MM.1S (cell line): ENCODE results near the gene CMTM8.

Experiments
- DNase-seq: peaks from one replicate; pipeline ENCODE4 v3.0.0-alpha.2; 2015
- H2AFZ ChIP-seq: fragments of 300-600 bp; sonication (generic); 2 replicates; pipeline ENCODE4 v1.6.0; 2016; ENCODE audit warnings: antibody characterized with exemption, low read length
- H3F3A ChIP-seq: fragments of 300-600 bp; sonication (generic); 2 replicates; pipeline ENCODE4 v1.6.1; 2016; ENCODE audit warnings: mild to moderate bottlenecking, antibody characterized with exemption, low read length, moderate library complexity, mixed read lengths; ENCODE audit not compliant: insufficient read depth
- H3K27ac ChIP-seq: fragments of 300-600 bp; sonication (generic); 2 replicates; pipeline ENCODE4 v1.5.1; 2016; ENCODE audit warnings: mild to moderate bottlenecking, low read length
- H3K27me3 ChIP-seq: fragments of 300-600 bp; sonication (generic); replicated peaks from 2 replicates; pipeline ENCODE4 v1.6.0; 2016; ENCODE audit warnings: low read length; ENCODE audit not compliant: insufficient read depth
- H3K36me3 ChIP-seq: fragments of 300-600 bp; sonication (generic); replicated peaks from 2 replicates; pipeline ENCODE4 v1.6.1; 2016; ENCODE audit warnings: mild to moderate bottlenecking, low read length, mixed read lengths; ENCODE audit not compliant: insufficient read depth
- H3K4me1 ChIP-seq: fragments of 300-600 bp; sonication (generic); 2 replicates; pipeline ENCODE4 v1.6.1; 2016; ENCODE audit warnings: low read length, mixed read lengths
- H3K4me2 ChIP-seq: fragments of 300-600 bp; sonication (generic); 2 replicates; pipeline ENCODE4 v1.6.0; 2016; ENCODE audit warnings: low read depth, low read length
- H3K4me3 ChIP-seq: fragments of 300-600 bp; sonication (generic); 2 replicates; pipeline ENCODE4 v1.5.1; 2016; ENCODE audit warnings: low read length, mixed read lengths
- H3K79me2 ChIP-seq: fragments of 300-600 bp; sonication (generic); 2 replicates; pipeline ENCODE4 v1.6.1; 2016; ENCODE audit warnings: mixed run types, low read length, mixed read lengths
- H3K9ac ChIP-seq: fragments of 300-600 bp; sonication (generic); 2 replicates; pipeline ENCODE4 v1.6.1; 2016; ENCODE audit warnings: low read length, mixed read lengths
- H3K9me2 ChIP-seq: fragments of 300-600 bp; sonication (generic); replicated peaks from 2 replicates; pipeline ENCODE4 v1.6.1; 2016; ENCODE audit warnings: mild to moderate bottlenecking, low read length, mixed read lengths; ENCODE audit not compliant: insufficient read depth
- H3K9me3 ChIP-seq: fragments of 300-600 bp; sonication (generic); replicated peaks from 2 replicates; pipeline ENCODE4 v1.6.1; 2016; ENCODE audit warnings: mild to moderate bottlenecking, low read length, mixed read lengths; ENCODE audit not compliant: insufficient read depth
- H4K20me1 ChIP-seq: fragments of 300-600 bp; sonication (generic); 2 replicates; pipeline ENCODE4 v1.6.1; 2016; ENCODE audit warnings: mild to moderate bottlenecking, low read length, moderate library complexity, mixed read lengths; ENCODE audit not compliant: insufficient read depth
- EZH2 ChIP-seq: fragments of 300-600 bp; sonication (generic); optimal IDR thresholded peaks from 2 replicates; pipeline ENCODE3; 2017; ENCODE audit warnings: low read depth, mild to moderate bottlenecking, antibody characterized with exemption, low read length, mixed read lengths
- EZH2phosphoT487 ChIP-seq: fragments of 300-600 bp; sonication (generic); IDR thresholded peaks from 2 replicates; pipeline ENCODE4 v1.6.1; 2018; ENCODE audit warnings: antibody characterized with exemption, low read length
- TF ChIP-seq, protein P1 (sequence below): fragments of 300-600 bp; sonication (generic); IDR thresholded peaks from 2 replicates; pipeline ENCODE4 v1.5.1; 2016; ENCODE audit warnings: antibody characterized with exemption, low read length, mixed read lengths

Gene CMTM8

GRCh38 chr3:32274306-32274705 lies 35.8 kb downstream of the CMTM8 start:
- DNase-seq, result no peak
- Histone ChIP-seq H3K9me2 (no peaks in the 10 kb centered on the region), H3K36me3 (no peaks in the 10 kb centered on the region), H3K4me3 (no peak overlapping the region), H3K9me3 (no peaks in the 10 kb centered on the region), H3K79me2 (no peaks in the 10 kb centered on the region), H3K4me1 (no peaks in the 10 kb centered on the region), H3K4me2 (no peak overlapping the region), H3K27ac (no peak overlapping the region), H3F3A (no peaks in the 10 kb centered on the region), H2AFZ (no peak overlapping the region), H3K27me3 (no peaks in the 10 kb centered on the region), H3K9ac (no peak overlapping the region), H4K20me1 (no peaks in the 10 kb centered on the region)
- TF ChIP-seq EZH2 (no peak), EZH2phosphoT487 (no peak)
- TF ChIP-seq, protein P1, sequence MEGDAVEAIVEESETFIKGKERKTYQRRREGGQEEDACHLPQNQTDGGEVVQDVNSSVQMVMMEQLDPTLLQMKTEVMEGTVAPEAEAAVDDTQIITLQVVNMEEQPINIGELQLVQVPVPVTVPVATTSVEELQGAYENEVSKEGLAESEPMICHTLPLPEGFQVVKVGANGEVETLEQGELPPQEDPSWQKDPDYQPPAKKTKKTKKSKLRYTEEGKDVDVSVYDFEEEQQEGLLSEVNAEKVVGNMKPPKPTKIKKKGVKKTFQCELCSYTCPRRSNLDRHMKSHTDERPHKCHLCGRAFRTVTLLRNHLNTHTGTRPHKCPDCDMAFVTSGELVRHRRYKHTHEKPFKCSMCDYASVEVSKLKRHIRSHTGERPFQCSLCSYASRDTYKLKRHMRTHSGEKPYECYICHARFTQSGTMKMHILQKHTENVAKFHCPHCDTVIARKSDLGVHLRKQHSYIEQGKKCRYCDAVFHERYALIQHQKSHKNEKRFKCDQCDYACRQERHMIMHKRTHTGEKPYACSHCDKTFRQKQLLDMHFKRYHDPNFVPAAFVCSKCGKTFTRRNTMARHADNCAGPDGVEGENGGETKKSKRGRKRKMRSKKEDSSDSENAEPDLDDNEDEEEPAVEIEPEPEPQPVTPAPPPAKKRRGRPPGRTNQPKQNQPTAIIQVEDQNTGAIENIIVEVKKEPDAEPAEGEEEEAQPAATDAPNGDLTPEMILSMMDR, result no peak

DNA sequence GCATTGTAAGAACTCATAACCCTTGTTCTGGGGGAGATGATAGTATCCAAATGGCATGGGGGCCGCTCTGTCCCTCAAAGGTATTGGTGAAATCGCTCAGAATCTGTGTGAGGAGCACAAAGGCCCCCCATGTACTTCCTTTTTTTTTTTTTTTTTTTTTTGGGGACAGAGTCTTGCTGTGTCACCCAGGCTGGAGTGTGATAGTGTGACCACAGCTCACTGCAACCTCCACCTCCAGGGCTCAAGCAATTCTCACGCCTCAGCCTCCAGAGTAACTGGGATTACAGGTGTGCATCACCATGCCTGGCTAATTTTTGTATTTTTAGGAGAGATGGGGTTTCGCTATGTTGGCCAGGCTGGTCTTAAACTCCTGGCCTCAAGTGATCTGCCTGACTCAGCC lies 37.0 kb downstream of the CMTM8 start:
- Histone ChIP-seq H2AFZ (no peak overlapping the region), H3K4me1 (no peaks in the 10 kb centered on the region), H4K20me1 (no peaks in the 10 kb centered on the region), H3F3A (no peaks in the 10 kb centered on the region), H3K9me3 (no peaks in the 10 kb centered on the region), H3K9ac (no peak overlapping the region), H3K9me2 (no peaks in the 10 kb centered on the region), H3K4me2 (no peak overlapping the region), H3K27ac (no peak overlapping the region), H3K79me2 (no peaks in the 10 kb centered on the region), H3K27me3 (no peaks in the 10 kb centered on the region), H3K36me3 (no peaks in the 10 kb centered on the region), H3K4me3 (no peak overlapping the region)
- TF ChIP-seq, protein P1, result no peak
- TF ChIP-seq EZH2 (no peak), EZH2phosphoT487 (no peak)
- DNase-seq, result no peak

- Histone ChIP-seq H3K36me3 (no peaks in the 10 kb centered on the region), H3K4me2 (no peak overlapping the region), H3K79me2 (no peaks in the 10 kb centered on the region), H3K9ac (no peak overlapping the region), H3K9me3 (no peaks in the 10 kb centered on the region), H3K4me3 (no peak overlapping the region), H2AFZ (no peak overlapping the region), H3F3A (no peaks in the 10 kb centered on the region), H3K9me2 (no peaks in the 10 kb centered on the region), H3K27me3 (no peaks in the 10 kb centered on the region), H3K4me1 (no peaks in the 10 kb centered on the region), H4K20me1 (no peaks in the 10 kb centered on the region), H3K27ac (no peak overlapping the region)
- no peak for DNase-seq
- TF ChIP-seq, protein P1, result no peak
- no peak for TF ChIP-seq EZH2
- no peak for TF ChIP-seq EZH2phosphoT487
These were observed 37.9 kb downstream of the CMTM8 start for GRCh38 chr3:32276279-32276841.
